OCI-LY7 (cell line): Measurements from ENCODE around the gene NUDT14. TPM values are rescaled to one million over a fixed set of nuclear protein-coding genes. Genes with fewer than 3 reads are reported as not detected.

Experiments
- BruUV-seq: library from RNA; stranded (reverse); fragments of 400-500 nt; replicated peaks from 2 replicates; lab custom pipeline; 2021; lab: Mats Ljungman, UMichigan
- CTCF ChIA-PET: fragments of 300-600 bp; sonication (Branson Sonifier 250); formaldehyde crosslinking; loops from one replicate; lab custom pipeline; 2022; ENCODE audit warnings: antibody characterized with exemption; ENCODE audit not compliant: unreplicated experiment; lab: Charles Lee
- POLR2A ChIA-PET: fragments of 300-600 bp; sonication (Branson Sonifier 250); formaldehyde crosslinking; loops from one replicate; lab custom pipeline; 2022; ENCODE audit warnings: antibody characterized with exemption; lab: Charles Lee
- DNase-seq: peaks from one replicate; pipeline ENCODE4 v3.0.0-alpha.2; 2015; ENCODE audit warnings: low spot score
- H2AFZ ChIP-seq: fragments of 200-600 bp; sonication (generic), shearing (Covaris generic); 2 replicates; pipeline ENCODE4 v1.6.1; 2014; ENCODE audit warnings: mild to moderate bottlenecking, antibody characterized with exemption, low read length, moderate library complexity
- H3K27ac ChIP-seq: fragments of 200-600 bp; sonication (generic); 2 replicates; pipeline ENCODE4 v1.5.1; 2014; ENCODE audit warnings: mixed run types, low read depth, mild to moderate bottlenecking, moderate library complexity, low read length, inconsistent platforms; ENCODE audit not compliant: poor library complexity, severe bottlenecking
- H3K36me3 ChIP-seq: fragments of 200-600 bp; sonication (generic); 2 replicates; pipeline ENCODE4 v1.6.1; 2014; ENCODE audit warnings: mild to moderate bottlenecking, antibody characterized with exemption, low read length, moderate library complexity, mixed read lengths; ENCODE audit not compliant: insufficient read depth
- H3K4me1 ChIP-seq: fragments of 200-600 bp; sonication (generic); 2 replicates; pipeline ENCODE4 v1.5.1; 2014; ENCODE audit warnings: mild to moderate bottlenecking, low read length; ENCODE audit not compliant: insufficient read depth, poor library complexity, severe bottlenecking
- H3K4me2 ChIP-seq: fragments of 200-600 bp; sonication (generic); 2 replicates; pipeline ENCODE4 v1.6.1; 2014; ENCODE audit warnings: mild to moderate bottlenecking, low read length
- H3K4me3 ChIP-seq: fragments of 200-600 bp; sonication (generic); 2 replicates; pipeline ENCODE4 v1.5.1; 2014; ENCODE audit warnings: mild to moderate bottlenecking, low read depth, low read length; ENCODE audit not compliant: poor library complexity, severe bottlenecking
- H3K79me2 ChIP-seq: fragments of 200-600 bp; sonication (generic); 2 replicates; pipeline ENCODE4 v1.6.1; 2016; ENCODE audit warnings: low read depth, mild to moderate bottlenecking, low read length, moderate library complexity, mixed read lengths; ENCODE audit not compliant: insufficient read depth
- H3K9me2 ChIP-seq: fragments of 200-600 bp; sonication (generic); 2 replicates; pipeline ENCODE4 v1.6.1; 2016; ENCODE audit warnings: mild to moderate bottlenecking, low read length, mixed read lengths; ENCODE audit not compliant: insufficient read depth
- H3K9me3 ChIP-seq: fragments of 200-600 bp; sonication (generic); 2 replicates; pipeline ENCODE4 v1.6.1; 2014; ENCODE audit warnings: mild to moderate bottlenecking, mixed run types, low read length, mixed read lengths
- H4K20me1 ChIP-seq: fragments of 200-600 bp; sonication (generic); 2 replicates; pipeline ENCODE4 v1.6.1; 2014; ENCODE audit warnings: mild to moderate bottlenecking, antibody characterized with exemption, low read length, moderate library complexity, mixed read lengths; ENCODE audit not compliant: insufficient read depth
- CTCF ChIP-seq: fragments of 200-600 bp; sonication (generic); conservative IDR thresholded peaks from 2 replicates; pipeline ENCODE4 v1.5.1; 2014; ENCODE audit warnings: mild to moderate bottlenecking, antibody characterized with exemption, low read length, moderate library complexity, mixed read lengths
- EZH2phosphoT487 ChIP-seq: fragments of 200-600 bp; sonication (generic); IDR thresholded peaks from 2 replicates; pipeline ENCODE4 v1.6.1; 2018; ENCODE audit warnings: low read depth, borderline replicate concordance, mild to moderate bottlenecking, mixed run types, antibody characterized with exemption, low read length, moderate library complexity, mixed read lengths
- intact Hi-C: fragments of 100-400 bp; cut with micrococcal nuclease; formaldehyde crosslinking; loops from one replicate; pipeline ENCODE4 v1.10.0; 2022; ENCODE audit not compliant: unreplicated experiment
- total RNA-seq, 2 experiments: library from RNA; depleted of rRNA in 1 of 2; stranded (reverse); fragments of >200 nt in 1 of 2; shearing (Covaris generic) in 1 of 2; gene quantifications; 2 replicates each; pipeline ENCODE4 v1.2.3, GENCODE V29; 2014 to 2022

Gene NUDT14
- total RNA-seq, 2 experiments from 2014 or later = 32.1 to 37.5 TPM

- Histone ChIP-seq H3K9me3 (no peaks in the 10 kb centered on the region), H3K4me1 (peaks cover 22% of the 10 kb centered on the region), H4K20me1 (no peaks in the 10 kb centered on the region), H3K27ac (no peak overlapping the region), H3K36me3 (no peaks in the 10 kb centered on the region), H2AFZ (no peak overlapping the region), H3K79me2 (no peaks in the 10 kb centered on the region), H3K9me2 (no peaks in the 10 kb centered on the region), H3K4me2 (no peak overlapping the region), H3K4me3 (no peak overlapping the region)
- intact Hi-C loops = no loop called here
- TF ChIP-seq CTCF (no peak), EZH2phosphoT487 (no peak)
- no peak for DNase-seq
- BruUV-seq = no TSS peak
- ChIA-PET POLR2A (no interaction called here), CTCF (no interaction called here)
Measured at GRCh38 chr14:105195522-105196264, 14.6 kb upstream of the NUDT14 start.

- H3K4me1 ChIP-seq = peaks cover 22% of the 10 kb centered on the region
- no peak overlapping the region for H3K4me3 ChIP-seq
- no peaks in the 10 kb centered on the region for H3K9me3 ChIP-seq
- H3K79me2 ChIP-seq = no peaks in the 10 kb centered on the region
- H2AFZ ChIP-seq = no peak overlapping the region
- no peak overlapping the region for H3K4me2 ChIP-seq
- TF ChIP-seq CTCF = no peak
- TF ChIP-seq EZH2phosphoT487 = no peak
- no peaks in the 10 kb centered on the region for H3K36me3 ChIP-seq
- no peaks in the 10 kb centered on the region for H4K20me1 ChIP-seq
- ChIA-PET POLR2A (interaction anchor here (1.5 kb wide), 1 partner anchor 19 kb away, joined by 4 read pairs; no protein-coding TSS in a partner anchor), CTCF (no interaction called here)
- DNase-seq = no peak
- BruUV-seq = no TSS peak
- H3K27ac ChIP-seq = no peak overlapping the region
- intact Hi-C loops = no loop called here
- no peaks in the 10 kb centered on the region for H3K9me2 ChIP-seq
Measured at GRCh38 chr14:105195051-105195450, 13.9 kb upstream of the NUDT14 start.
